IPS-18a (cell line): Measurements from ENCODE around the gene CYBB.

Source experiments
- H3K27ac ChIP-seq: one replicate; pipeline ENCODE4 v1.5.1; 2013; ENCODE audit warnings: low read length
- H3K27me3 ChIP-seq: one replicate; pipeline ENCODE4 v1.6.1; 2013; ENCODE audit warnings: mild to moderate bottlenecking, low read length; ENCODE audit not compliant: control insufficient read depth, insufficient read depth
- H3K36me3 ChIP-seq: one replicate; pipeline ENCODE4 v1.6.1; 2013; ENCODE audit warnings: low read depth, low read length; ENCODE audit not compliant: control insufficient read depth
- H3K4me1 ChIP-seq: one replicate; pipeline ENCODE4 v1.6.1; 2013; ENCODE audit warnings: low read depth, low read length; ENCODE audit not compliant: control insufficient read depth
- H3K4me3 ChIP-seq: one replicate; pipeline ENCODE4 v1.5.1; 2013; ENCODE audit warnings: low read length
- H3K9ac ChIP-seq: one replicate; pipeline ENCODE4 v1.6.1; 2013; ENCODE audit warnings: mild to moderate bottlenecking, low read length, moderate library complexity
- H3K9me3 ChIP-seq: one replicate; pipeline ENCODE4 v1.6.1; 2013; ENCODE audit warnings: low read depth, low read length; ENCODE audit not compliant: control insufficient read depth

CYBB gene

DNA sequence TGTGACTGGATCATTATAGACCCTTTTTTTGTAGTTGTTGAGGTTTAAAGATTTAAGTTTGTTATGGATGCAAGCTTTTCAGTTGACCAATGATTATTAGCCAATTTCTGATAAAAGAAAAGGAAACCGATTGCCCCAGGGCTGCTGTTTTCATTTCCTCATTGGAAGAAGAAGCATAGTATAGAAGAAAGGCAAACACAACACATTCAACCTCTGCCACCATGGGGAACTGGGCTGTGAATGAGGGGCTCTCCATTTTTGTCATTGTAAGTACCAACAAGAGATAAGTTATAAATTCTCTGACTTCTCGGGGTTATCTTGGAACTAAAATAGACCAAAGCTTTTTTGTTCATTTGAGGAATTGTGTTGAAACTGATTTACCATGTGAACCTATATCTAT is at the start of gene CYBB:
CYBB (plus strand) TSS at position 203 of the 400 bp plus-strand sequence; CDS start at position 222, 19 bp downstream.
- peaks cover 18% of the 10 kb centered on the region for H3K9me3 ChIP-seq
- H3K27me3 ChIP-seq, result no peaks in the 10 kb centered on the region
- no peak within 1 kb of the TSS for H3K4me3 ChIP-seq
- H3K4me1 ChIP-seq, result no peaks in the 10 kb centered on the region
- H3K36me3 ChIP-seq, result no peaks in the 10 kb centered on the region
- H3K9ac ChIP-seq, result no peak within 1 kb of the TSS
- H3K27ac ChIP-seq, result no peak within 1 kb of the TSS

DNA sequence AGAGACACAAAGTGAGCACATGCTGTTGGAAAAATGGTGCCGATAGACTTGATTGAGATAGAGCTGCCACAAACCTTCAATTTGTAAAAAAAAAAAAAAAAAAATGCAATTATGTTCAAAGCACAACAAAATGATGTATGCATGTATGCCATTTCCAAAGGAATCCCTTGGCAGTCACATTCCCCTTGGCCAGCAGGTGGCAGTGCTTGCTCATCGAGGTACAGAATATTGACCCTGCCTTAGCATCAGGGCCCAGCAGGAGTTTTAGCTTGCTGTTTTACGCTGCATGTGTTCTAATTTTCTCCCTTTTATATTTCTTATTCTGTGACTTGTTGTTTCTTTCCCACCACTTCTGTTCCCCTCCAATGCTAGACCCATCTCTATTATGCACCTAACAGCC is 34.5 kb upstream of the CYBB start:
- no peaks in the 10 kb centered on the region for H3K4me1 ChIP-seq

DNA sequence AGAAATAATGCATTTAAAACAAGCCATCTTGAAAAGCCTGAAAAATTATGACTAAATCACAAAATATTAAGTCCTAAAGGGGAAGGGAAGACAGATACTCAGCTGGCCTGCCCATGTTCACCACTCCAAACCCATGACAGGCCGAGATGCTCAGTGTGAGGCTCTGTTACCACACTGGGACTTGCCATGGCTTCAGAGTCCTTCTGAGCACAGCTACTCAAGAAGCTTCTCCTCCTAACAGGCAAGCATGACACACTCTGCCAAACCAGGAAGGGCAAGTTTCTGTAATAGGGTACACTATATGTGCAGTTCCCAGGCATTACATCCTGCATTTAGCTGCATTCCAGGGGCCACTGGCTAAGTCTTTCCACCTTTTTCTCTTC is 34.0 kb upstream of the CYBB start:
- Histone ChIP-seq H3K27me3 (no peaks in the 10 kb centered on the region), H3K4me1 (no peaks in the 10 kb centered on the region), H3K27ac (no peak overlapping the region), H3K36me3 (no peaks in the 10 kb centered on the region), H3K9ac (no peak overlapping the region), H3K9me3 (peaks cover 11% of the 10 kb centered on the region), H3K4me3 (no peak overlapping the region)

More for the DNA sequence above, 34.5 kb upstream of the CYBB start:
- no peak overlapping the region for H3K27ac ChIP-seq
- H3K4me3 ChIP-seq, result no peak overlapping the region
- no peaks in the 10 kb centered on the region for H3K27me3 ChIP-seq
- H3K36me3 ChIP-seq, result no peaks in the 10 kb centered on the region
- no peak overlapping the region for H3K9ac ChIP-seq
- peaks cover 11% of the 10 kb centered on the region for H3K9me3 ChIP-seq

DNA sequence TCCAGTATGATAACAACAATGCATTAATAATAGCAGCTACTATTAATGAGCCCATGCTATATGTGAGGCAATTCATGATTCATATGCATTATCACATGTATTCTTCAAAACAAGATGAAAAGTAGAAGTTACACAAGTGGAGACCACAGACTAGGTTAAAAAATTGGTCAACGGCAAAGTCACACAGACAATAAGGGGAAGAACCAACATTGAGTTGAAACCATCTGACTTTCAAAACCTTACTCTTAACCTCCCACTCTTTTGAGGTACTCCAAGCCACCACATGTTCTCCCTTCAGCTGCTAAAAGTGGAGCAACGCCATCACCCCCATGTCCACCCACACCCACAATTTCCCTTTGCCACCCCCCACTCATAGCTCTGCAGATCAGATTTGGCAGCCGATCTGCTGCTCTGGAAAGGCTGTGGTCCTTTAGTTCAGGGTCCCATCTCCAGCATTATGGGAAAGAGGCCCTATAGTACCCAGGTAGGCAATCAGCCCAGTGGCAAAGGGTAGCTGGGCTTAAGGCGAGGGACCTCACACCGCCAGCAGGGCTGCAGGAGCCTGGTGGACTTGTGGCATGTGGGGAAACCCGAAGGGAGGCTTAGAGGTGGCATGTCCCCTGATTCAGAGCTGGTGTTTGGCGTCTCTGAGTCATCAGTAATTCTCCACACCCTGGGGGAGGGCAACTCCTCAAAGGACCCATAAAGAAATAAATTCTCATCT is 33.5 kb upstream of the CYBB start:
- Histone ChIP-seq H3K27ac (no peak overlapping the region), H3K36me3 (no peaks in the 10 kb centered on the region), H3K9ac (no peak overlapping the region), H3K4me3 (no peak overlapping the region), H3K9me3 (peaks cover 11% of the 10 kb centered on the region), H3K4me1 (no peaks in the 10 kb centered on the region), H3K27me3 (no peaks in the 10 kb centered on the region)

DNA sequence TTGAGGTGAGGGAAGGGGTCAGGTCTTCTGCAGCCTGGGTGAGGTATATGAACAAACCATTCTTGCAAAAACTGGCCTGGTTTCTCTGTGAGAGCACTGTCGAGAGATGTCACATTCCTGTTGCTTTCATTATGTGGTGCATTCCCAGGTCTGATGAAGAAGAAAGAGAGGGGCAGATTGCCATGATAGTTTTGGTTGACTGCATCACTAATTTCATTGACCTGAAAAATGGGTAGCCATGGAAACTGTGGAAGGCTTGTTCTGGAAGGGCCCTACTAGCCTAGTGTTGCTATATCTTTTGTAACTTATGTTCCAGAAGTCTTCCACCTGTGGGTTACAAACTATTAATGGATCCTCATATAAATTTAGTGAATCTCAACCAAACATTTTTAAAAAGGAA is 32.9 kb upstream of the CYBB start:
- Histone ChIP-seq H3K27ac (no peak overlapping the region), H3K27me3 (no peaks in the 10 kb centered on the region), H3K4me1 (no peaks in the 10 kb centered on the region), H3K36me3 (no peaks in the 10 kb centered on the region), H3K9me3 (peaks cover 9% of the 10 kb centered on the region), H3K9ac (no peak overlapping the region), H3K4me3 (no peak overlapping the region)

DNA sequence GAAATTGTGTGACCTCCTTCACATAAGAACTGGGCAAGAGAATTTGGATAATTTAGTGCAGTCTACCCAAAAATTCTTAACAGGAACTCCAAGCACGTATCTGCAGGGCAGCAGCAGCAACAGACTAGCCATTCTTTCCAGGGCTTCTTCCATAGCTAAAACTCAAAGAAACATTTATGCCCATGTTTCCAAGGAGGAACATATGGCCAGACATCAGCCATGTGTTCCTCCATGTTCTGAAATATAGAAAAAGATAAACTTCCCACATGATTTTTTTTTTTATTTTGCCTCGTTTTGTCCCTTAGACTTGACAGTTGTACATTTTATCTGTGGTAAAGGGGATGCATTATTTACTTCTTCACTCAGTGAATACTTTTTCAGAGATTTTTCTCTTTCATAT is 27.6 kb upstream of the CYBB start:
- Histone ChIP-seq H3K9ac (no peak overlapping the region), H3K27me3 (no peaks in the 10 kb centered on the region), H3K27ac (no peak overlapping the region), H3K9me3 (peaks cover 22% of the 10 kb centered on the region), H3K4me3 (no peak overlapping the region), H3K36me3 (no peaks in the 10 kb centered on the region), H3K4me1 (no peaks in the 10 kb centered on the region)

DNA sequence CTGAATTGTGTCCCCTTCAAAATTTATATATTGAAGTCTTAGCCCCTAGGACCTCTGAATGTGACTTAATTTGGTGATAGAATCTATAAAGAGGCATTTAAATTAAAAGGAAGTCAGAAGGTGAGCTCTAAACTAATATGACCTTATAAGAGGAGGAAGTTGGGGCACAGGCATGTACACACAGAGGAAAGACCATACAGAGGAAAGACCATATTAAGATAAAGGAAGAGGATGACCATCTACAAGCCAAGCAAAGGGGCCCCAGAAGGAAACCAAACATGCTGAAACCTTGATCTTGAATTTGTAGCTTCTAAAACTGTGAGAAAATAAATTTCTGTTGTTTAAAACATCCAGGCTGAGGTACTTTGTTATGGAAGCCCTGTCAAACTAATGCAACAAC is 26.9 kb upstream of the CYBB start:
- Histone ChIP-seq H3K27me3 (no peaks in the 10 kb centered on the region), H3K4me3 (no peak overlapping the region), H3K9me3 (peaks cover 24% of the 10 kb centered on the region), H3K36me3 (no peaks in the 10 kb centered on the region), H3K4me1 (no peaks in the 10 kb centered on the region), H3K9ac (no peak overlapping the region), H3K27ac (no peak overlapping the region)

DNA sequence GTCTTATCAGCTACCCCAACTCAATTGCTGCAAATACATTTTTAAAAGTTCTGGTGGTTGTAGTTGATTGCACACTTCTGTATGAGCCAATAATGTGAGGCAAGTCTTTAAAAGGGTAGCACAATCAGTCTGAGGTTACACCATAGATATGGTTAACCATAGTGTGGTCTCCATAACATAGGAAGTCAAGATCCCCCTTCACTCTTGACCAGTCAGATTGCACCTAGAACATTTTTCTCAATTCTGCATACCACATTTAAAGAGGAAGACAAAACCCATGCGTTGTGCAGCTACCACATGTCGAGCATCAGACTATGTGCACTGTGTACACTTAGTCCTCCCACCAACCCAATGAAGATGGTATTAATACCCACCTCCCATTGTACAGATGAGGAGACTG is 26.5 kb upstream of the CYBB start:
- Histone ChIP-seq H3K36me3 (no peaks in the 10 kb centered on the region), H3K9ac (no peak overlapping the region), H3K27ac (no peak overlapping the region)

DNA sequence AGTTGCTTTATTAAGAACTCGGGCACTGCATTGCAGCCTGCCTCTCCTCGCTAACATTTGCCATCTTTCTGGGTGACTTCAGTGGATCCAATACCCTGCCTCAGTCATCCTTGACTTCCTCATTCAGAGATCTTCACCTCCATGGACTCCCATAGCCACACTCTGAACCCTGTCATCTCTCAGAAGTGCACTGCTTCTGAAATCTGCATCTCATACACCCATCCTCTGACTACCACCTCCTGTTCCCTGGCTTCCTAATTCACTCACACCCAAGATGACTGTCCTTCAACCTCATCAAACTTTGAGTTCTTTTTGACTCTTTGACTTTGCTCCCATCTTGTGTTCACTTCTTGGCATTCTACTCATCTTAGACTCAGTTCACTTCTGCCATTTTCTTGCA is 25.3 kb upstream of the CYBB start:
- no peak overlapping the region for H3K9ac ChIP-seq
- no peak overlapping the region for H3K27ac ChIP-seq
- H3K36me3 ChIP-seq, result no peaks in the 10 kb centered on the region
- H3K4me3 ChIP-seq, result no peak overlapping the region
- H3K4me1 ChIP-seq, result no peaks in the 10 kb centered on the region
- H3K27me3 ChIP-seq, result no peaks in the 10 kb centered on the region
- peaks cover 26% of the 10 kb centered on the region for H3K9me3 ChIP-seq

More for the DNA sequence above, 26.5 kb upstream of the CYBB start:
- Histone ChIP-seq H3K4me3 (no peak overlapping the region), H3K4me1 (no peaks in the 10 kb centered on the region), H3K27me3 (no peaks in the 10 kb centered on the region), H3K9me3 (peaks cover 24% of the 10 kb centered on the region)

DNA sequence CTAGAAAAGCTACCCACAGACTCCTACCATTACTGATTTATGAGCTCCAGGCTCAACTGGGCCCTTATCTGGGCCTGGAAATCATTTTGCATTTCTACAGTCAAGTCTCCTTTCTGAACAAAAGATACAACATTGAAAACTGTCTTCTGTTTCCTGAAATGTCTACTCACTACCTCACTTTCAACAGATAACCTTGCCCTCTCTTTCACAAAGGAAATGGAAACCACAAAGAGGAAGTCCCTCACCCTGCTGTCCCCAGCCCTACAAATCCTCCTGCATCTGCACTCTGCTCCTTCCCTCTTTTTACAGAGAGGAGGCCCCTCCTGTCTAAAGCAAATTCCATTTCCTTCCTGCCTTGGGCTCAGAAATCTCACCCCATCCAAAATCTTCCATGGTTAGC is 24.8 kb upstream of the CYBB start:
- Histone ChIP-seq H3K9ac (no peak overlapping the region), H3K27ac (no peak overlapping the region), H3K4me1 (no peaks in the 10 kb centered on the region), H3K9me3 (peaks cover 28% of the 10 kb centered on the region), H3K36me3 (no peaks in the 10 kb centered on the region), H3K4me3 (no peak overlapping the region), H3K27me3 (no peaks in the 10 kb centered on the region)

DNA sequence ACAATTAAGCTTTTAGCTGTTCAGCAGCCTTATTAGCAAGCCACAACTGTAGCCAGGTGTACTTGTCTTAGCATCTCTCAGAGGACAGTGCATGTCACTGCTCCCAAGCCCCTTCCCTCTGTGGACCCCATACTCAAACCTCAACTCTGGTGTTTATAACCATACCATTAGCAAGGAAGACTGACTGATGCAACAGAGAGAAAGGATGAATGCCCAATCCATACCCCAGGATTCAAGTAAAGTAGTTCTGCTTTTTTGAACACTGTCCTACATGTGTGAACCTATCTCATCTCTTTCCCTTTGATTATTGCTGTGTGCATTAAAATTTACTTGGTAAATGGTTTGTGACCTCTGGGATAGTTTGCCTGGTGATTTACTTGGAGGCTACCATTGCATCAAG is 22.8 kb upstream of the CYBB start:
- no peak overlapping the region for H3K9ac ChIP-seq
- no peak overlapping the region for H3K27ac ChIP-seq
- H3K9me3 ChIP-seq, result peaks cover 34% of the 10 kb centered on the region
- no peaks in the 10 kb centered on the region for H3K4me1 ChIP-seq
- no peaks in the 10 kb centered on the region for H3K27me3 ChIP-seq
- H3K4me3 ChIP-seq, result no peak overlapping the region
- H3K36me3 ChIP-seq, result no peaks in the 10 kb centered on the region

DNA sequence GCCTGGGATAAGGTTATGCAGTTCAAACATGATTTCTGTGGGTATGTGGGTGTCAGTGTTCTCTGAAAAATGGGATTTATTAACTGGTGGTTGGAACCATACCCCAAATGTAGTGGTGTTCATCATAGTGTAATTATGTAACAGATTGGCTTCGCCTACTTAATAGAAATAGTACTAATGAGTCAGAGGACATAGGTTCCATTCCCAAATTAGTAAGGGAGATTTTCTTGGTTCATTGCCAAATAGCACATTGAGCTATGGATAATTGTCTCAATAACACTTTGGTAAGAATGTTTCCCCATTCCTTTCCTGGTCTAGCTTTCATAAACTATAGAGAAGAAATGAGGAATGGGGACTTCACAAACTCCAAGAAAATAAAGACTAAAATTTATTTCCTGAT is 20.5 kb upstream of the CYBB start:
- no peak overlapping the region for H3K9ac ChIP-seq
- H3K4me1 ChIP-seq, result no peaks in the 10 kb centered on the region
- H3K9me3 ChIP-seq, result peaks cover 22% of the 10 kb centered on the region
- H3K27ac ChIP-seq, result no peak overlapping the region
- no peaks in the 10 kb centered on the region for H3K27me3 ChIP-seq
- H3K4me3 ChIP-seq, result no peak overlapping the region
- no peaks in the 10 kb centered on the region for H3K36me3 ChIP-seq
